NCI-H774 (cell line): ENCODE results near the gene PAM.

ENCODE experiments used
- DNase-seq: peaks from one replicate; lab custom pipeline; 2025; lab: John Stamatoyannopoulos, UW

The PAM gene

DNA sequence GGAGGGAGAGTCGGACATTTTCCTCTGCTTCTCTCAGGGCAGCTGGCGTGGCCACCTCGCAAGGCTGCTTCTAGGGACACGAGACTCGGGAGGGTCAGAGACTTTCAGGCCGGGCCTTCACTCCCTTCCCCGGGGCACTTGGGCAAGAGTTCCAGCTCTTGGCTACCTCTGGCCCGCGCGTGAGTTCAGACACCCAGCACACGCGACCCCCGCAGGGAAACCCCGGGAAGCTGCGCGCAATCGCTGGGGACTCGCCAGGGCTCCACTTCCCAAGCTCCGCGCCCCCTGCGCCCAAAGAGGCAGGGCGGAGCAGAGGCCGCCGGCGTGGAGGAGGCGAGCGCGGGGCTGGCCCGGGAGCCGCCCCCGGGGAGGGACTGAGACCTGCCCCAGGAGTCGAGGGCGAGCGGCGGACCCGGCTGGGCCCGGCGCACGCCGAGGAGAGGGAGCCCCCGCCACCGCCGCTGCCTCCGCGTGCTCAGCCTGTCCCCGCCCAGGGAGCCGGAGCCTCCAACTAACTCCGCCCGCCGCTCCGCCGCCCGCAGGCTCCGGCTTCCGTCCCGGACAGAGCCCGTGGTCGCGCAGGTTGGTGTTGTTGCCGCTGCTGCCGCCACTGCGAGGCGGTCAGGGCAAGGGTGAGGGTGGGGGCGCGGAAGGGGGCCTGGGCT lies at the start of gene PAM:
TSS of gene PAM (plus strand) at position 539 of the 665 bp plus-strand sequence. CDS start 110,891 bp downstream, outside the sequence.
- DNase-seq, result peak; percentile 75

- DNase-seq, result no peak
Measured at GRCh38 chr5:102711525-102712385, 43.4 kb upstream of the PAM start.

DNA sequence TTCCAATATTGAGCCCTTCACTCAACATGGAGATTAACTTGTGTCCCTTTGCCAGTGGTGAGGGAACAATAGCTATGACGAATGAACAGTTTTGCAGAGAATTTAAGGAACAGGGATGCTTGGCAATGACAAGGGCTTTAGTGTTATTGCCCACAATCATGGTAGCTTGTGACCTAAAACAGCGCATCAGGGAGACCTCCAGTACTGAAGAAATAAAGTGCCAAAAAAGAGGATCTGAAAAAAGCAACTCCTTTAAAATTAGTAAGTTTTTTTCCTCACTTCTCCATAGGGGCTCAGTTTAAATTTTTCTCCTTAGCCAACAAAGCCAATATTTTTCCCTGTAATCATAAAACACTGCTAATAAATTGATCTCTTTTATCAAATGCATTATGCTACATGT lies 41.8 kb upstream of the PAM start:
- DNase-seq, result no peak

DNA sequence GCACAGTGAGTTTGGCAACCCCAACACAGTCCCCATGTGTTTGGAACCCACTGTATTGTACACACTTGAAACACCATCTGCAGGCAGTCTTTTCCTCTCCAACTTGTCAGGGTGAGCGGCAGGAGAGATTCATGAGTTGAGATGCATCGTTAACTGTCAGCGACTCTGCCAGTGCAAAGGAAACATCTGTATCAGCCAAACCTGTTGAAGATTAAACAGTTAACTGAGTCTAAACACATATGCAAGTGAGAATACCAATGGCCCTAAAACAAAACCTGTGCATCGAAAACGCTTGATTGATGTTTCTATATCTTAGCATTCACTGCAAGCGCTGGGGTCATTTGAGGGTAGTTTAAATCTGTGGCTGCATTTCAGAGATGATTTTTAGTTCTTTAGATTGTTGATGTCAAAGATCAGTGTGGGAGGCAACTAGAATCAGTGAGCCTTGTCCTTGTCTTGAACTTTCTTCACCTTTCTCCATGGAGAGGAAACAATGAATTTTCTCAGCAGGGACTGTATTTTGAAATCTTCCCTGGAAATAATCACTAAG lies 41.3 kb upstream of the PAM start:
- DNase-seq, result no peak

- DNase-seq, result no peak
Measured at GRCh38 chr5:102715082-102715807, 39.9 kb upstream of the PAM start.

GRCh38 chr5:102716017-102716416 lies 39.1 kb upstream of the PAM start:
- no peak for DNase-seq

DNA sequence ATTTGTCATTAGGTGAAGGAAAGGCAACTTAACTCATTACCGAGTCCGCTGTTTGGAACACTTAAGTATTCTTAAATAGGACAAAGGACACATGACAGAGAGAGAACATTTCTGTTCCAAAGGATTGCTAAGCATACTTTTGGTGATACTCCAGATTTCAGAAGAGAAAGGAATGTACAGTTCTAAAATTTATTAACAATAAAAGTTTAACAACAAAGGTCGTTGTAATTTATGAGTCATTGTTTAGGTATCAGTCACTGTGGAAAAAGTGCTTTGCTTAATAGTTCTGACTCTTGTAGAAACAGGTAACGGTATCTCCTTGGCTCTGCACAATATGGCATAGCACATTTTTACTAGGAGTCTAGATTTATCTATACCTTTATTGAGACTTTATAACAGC lies 36.3 kb upstream of the PAM start:
- no peak for DNase-seq

GRCh38 chr5:102719886-102720285 lies 35.2 kb upstream of the PAM start:
- no peak for DNase-seq

GRCh38 chr5:102720969-102721368 lies 34.1 kb upstream of the PAM start:
- DNase-seq, result no peak

- no peak for DNase-seq
Measured at GRCh38 chr5:102722931-102723330, 32.2 kb upstream of the PAM start.

GRCh38 chr5:102731693-102732092 lies 23.4 kb upstream of the PAM start:
- no peak for DNase-seq

DNA sequence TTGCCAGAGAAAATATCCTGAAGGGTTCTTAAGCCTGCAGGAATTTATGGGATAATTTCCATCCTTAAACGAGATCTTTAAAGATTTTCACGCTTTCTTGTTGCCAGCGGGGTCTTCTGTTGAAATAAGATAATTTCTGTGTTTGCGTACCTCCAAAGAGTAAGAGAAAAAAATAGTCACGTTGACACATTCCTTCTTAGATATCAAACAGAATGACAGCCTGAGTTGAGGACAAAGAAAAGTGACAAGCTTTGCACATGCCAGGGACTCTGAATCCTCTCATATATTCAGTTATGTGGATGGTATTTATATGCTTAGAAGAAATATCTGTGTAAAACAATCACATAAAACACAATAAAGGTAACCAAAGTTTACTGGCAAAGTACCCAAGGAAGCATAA lies 21.6 kb upstream of the PAM start:
- no peak for DNase-seq

DNA sequence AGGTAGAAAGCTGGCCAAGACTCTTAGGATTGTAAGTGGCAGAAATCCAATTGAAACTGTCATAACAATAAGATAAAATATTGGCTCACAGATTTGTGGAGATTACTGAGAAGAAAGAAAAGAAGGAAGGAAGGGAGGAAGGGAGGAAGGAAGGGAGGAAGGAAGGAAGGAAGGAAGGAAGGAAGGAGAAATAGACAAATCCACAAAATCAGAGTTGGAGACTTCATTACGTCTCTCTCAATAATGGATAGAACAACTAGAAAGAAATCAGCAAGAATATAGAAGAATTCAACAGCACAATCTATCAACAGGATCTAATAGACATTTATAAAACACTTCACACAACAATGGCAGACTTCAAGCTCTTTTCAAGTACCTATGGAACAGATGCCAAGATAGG lies 17.9 kb upstream of the PAM start:
- no peak for DNase-seq

DNA sequence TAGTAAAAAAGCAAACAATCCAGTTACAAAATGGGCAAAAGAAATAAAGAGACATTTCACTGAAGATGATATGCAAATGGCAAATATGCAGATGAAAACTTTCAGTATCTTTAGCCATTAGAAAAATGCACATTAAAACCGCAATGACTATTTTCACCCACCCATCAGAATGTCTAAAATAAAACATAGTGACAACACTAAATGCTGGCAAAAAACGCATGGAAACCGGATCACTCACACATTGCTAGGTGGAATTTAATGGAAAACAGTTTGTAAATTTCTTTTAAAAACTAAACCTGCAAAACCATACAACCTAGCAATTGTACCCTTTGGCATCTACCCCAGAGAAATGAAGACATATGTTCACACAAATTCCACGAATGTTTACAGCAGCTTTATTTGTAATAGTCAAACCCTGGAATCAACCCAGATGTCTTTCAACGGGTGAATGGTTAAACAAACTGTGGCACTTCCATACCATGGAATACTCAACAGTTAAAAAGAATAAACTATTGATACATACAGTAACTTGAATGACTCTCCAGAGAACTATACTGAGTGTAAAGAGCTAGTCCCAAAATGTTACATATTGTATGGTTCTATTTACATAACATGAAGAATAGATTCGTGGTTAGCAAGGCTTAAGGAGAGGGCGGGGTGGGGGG lies 17.2 kb upstream of the PAM start:
- DNase-seq, result no peak

- no peak for DNase-seq
Measured at GRCh38 chr5:102740515-102740914, 14.6 kb upstream of the PAM start.

DNA sequence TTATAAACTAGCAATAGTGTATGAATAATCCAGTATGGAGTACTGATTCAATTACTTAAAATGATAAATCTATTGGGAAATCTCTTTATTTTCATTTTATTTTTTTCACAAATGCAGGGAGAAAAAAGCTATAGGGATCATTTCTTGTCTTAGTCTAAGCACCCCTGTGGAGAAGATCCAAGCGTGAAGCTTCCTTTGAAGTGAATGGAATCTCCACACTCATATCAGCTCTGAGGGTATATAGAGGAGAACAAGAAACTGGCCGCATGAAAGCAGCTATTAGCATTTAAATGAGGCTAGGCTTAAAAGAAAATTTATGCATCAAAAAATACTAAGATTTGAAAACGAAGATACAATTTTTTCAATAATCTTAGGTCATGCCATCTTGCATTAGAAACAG lies 12.9 kb upstream of the PAM start:
- no peak for DNase-seq

DNA sequence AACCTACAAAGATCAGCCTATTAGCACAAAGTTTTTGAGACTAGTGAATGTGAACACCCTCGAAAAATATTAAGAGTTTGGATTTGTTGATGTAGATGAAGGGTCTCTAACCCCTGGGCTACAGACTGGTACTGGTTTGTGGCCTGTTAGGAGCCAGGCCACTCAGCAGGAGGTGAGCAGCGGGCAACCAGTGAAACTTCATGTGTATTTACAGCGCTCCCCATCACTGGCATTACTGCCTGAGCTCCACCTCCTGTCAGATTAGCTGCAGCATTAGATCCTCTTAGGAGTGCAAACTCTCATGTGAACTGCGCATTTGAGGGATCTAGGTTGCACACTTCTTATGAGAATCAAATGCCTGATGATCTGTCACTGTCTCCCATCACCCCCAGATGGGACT lies 11.2 kb upstream of the PAM start:
- no peak for DNase-seq

- no peak for DNase-seq
Measured at GRCh38 chr5:102747386-102748166, 7.5 kb upstream of the PAM start.

DNA sequence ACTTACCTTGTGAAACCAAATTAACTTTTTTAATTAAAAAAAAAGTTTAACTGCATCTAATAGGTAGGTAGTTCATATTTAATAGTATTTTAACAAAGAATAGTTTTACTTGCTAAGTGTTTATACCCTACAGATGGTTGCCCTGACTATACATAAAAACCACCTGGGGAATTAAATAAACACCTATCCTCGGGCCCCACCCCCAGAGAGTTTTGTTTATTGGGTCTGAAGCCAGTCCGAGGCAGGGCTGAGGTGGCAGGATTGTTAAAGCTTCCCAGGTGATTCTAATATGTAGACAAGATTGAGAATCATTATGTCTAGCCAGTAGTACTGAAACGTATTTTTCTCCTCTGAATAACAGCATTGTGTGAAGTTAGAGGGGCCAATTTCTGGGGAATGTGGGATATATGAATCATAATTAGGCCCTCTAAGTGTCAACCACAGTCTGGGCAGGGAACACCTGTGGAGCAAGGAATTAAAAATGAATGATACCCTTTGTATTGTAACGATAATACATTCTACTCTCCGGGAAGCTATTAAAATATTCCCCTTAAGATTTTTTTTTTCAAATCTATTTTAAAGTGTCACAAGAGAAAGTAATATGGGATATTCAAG lies 5.6 kb upstream of the PAM start:
- DNase-seq, result no peak

DNA sequence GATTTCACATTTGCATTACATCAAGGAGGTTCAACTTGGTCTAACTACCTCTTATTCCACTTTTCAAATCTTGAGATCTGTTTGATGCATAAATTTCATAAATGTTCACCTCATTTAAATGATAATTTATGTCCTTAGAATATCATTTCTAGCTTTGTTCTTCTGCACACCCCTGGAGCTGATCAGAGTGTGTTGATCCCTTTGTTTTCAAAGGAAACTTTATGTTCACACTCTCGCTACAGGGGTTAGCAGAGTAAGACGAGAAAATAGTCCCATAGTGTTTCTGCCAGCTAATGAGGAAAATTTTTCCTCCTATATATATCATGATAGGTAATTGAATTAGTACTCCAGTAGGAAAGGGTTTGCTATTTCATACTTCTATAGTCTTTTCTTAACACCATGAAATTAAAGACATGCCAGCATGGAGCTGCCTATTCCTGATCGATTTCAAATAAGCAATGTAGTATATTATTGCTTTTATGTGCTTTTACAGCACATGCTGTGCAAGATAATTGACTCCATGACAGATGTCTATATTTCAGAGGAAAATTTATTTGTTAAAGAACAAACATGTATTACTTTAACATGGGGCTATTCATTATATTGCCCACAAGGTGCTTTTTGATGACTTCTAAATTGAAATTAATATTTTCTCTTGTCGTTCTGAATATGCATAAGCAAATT lies 4.8 kb upstream of the PAM start:
- DNase-seq, result no peak
